ENCODE results near the gene RUNDC3A.

Gene RUNDC3A

DNA sequence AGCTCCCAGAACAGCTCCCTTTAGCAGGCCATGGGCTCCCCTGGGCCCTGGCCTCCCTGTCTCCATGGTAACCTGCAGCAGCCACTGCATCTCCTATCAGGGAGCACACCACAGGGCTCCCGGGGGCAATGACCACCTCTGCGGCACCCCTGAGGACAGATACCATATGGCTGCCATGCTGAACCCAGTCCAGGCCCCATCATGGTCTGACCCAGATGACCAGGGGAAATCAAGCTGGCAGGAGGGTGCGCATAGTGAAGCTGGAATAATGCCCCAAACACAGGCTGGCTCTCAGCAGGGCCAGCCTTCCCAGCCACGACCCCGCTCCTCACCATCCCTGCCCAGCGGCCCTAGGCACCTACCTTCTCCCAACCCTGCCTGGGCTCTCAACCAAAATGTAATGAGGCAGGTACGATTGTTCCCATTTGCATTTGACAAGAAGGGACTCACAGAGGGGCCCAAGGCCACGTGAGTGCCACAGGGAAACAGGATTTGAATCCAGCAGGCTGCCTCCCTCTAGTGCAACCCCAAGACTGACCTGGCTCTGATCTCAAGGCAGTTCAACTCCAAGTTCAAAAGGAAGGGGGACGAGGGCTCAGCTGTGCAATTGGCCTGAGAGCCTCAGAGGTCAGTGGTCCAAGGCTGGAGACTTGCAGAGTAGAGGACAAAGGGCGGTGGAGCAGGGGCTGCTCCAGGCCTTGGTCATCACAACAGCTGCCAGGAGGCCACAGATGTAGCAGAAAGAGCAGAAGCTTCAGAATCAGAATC, 2.4 kb downstream of the RUNDC3A start:
- ATAC-seq: no peak
- Mint-ChIP-seq H3K36me3 (no peaks in the 10 kb centered on the region), H3K4me1 (peaks cover 28% of the 10 kb centered on the region), H3K9me3 (no peaks in the 10 kb centered on the region), H3K27me3 (peaks cover 62% of the 10 kb centered on the region), H3K27ac (no peak overlapping the region), H3K4me3 (no peak overlapping the region)

DNA sequence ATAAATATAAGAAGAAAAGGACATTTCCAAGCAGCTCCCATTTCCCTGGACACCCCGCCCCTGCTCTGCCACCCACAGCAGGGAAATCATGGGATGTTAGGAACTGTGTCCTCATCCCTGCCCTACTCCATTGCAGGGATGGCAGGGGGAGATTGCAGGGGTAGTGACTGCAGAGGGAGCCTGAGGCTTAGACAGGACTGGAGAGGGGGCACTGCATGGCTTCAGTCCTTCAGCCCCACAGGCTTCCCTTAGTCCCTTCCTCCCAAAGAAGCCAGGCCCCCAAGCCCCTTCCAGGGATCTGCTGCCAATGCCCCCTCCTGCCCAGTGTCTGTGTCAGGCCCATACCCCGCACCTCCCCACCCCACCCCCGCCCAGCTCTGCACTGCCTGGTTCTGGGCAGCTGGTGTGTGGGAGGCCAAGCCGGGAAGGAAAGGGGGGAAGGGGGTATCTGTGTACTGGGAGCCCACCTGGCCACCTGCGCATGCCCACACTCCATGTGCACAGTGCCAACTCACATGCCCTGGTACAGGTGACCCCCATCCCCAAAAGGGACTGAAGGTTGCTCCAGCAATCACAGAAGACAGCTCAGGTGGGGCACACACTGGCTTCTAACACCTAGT, 3.3 kb downstream of the RUNDC3A start:
- no peak for ATAC-seq
- H3K27me3 Mint-ChIP-seq: peaks cover 63% of the 10 kb centered on the region

DNA sequence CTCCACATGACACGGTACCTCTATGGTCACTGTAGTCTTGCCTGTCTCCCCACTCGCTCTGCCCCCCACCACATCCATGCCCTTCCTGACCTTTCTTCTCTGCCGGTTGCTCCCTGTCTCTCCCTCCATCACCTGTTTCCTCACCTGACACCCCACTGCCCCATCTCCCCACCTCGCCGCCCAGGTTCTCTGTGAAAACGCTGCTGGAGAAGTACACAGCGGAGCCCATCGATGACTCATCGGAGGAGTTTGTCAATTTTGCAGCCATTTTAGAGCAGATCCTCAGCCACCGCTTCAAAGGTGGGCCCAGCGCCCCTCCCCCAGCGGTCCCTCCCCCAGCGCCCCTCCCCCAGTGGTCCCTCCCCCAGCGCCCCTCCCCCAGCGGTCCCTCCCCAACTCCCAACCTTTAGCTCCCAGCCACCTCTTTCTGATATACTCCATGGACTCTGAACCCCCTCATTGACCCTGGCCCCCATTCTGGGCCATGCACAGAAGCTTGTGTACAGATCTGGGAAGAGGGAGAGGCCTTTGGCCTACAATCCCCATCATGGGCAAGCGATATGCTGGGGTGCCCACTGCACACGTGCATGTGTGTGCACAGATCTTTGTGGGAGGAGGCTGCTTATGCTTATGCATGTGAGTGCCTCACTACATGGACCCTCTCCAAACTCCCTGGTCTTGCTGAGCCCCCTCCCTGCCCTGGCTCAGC, 4.1 kb downstream of the RUNDC3A start:
- Mint-ChIP-seq H3K4me1 (peaks cover 30% of the 10 kb centered on the region), H3K9me3 (no peaks in the 10 kb centered on the region), H3K36me3 (no peaks in the 10 kb centered on the region), H3K27ac (no peak overlapping the region), H3K4me3 (no peak overlapping the region), H3K27me3 (peaks cover 63% of the 10 kb centered on the region)
- no peak for ATAC-seq

More for the DNA sequence above, 3.3 kb downstream of the RUNDC3A start:
- Mint-ChIP-seq H3K27ac (no peak overlapping the region), H3K4me1 (peaks cover 35% of the 10 kb centered on the region), H3K9me3 (no peaks in the 10 kb centered on the region), H3K4me3 (no peak overlapping the region), H3K36me3 (no peaks in the 10 kb centered on the region)

DNA sequence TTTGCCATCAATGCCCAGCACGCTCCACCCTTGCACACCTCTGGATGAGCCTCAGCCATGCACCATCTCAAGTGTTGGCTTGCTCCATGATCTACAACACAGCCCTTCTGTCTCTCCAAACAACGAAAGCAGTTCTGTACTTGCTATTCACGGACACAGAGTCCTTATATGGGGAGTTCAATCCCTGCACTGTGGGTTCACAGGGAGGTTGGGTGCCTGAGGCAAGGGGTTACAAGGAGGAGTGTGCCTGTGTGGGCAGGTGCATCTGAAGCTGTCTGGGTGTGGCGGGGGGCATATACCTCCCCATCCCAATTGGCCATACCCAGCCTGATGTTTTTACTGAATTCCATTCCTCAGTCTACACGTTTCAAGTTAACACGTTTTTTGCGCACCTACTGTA, 5.6 kb downstream of the RUNDC3A start:
- Mint-ChIP-seq H3K4me1 (peaks cover 28% of the 10 kb centered on the region), H3K36me3 (peaks cover 10% of the 10 kb centered on the region), H3K27me3 (peaks cover 72% of the 10 kb centered on the region), H3K9me3 (no peaks in the 10 kb centered on the region), H3K27ac (no peak overlapping the region), H3K4me3 (no peak overlapping the region)
- no peak for ATAC-seq

DNA sequence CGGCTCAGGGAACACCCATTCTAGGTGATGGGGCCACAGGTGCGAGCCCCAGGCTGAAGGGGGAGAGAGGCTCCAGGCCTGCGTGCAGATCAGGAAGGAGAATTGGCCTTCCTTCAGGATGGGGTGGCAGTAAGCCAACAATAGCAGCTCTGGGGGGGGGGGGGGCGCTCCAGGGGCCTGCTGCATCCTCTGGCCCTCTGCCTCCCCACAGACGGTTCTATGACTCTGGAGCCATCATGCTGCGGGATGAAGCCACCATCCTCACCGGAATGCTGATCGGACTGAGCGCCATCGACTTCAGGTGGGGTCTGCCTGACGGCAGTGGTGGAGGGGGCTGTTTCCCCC, 6.1 kb downstream of the RUNDC3A start:
- H3K9me3 Mint-ChIP-seq: no peaks in the 10 kb centered on the region
- H3K27me3 Mint-ChIP-seq: peaks cover 69% of the 10 kb centered on the region
- no peak for ATAC-seq
- H3K4me3 Mint-ChIP-seq: peak overlapping the region; percentile 18
- H3K4me1 Mint-ChIP-seq: peaks cover 23% of the 10 kb centered on the region
- H3K27ac Mint-ChIP-seq: no peak overlapping the region
- peaks cover 14% of the 10 kb centered on the region for H3K36me3 Mint-ChIP-seq

DNA sequence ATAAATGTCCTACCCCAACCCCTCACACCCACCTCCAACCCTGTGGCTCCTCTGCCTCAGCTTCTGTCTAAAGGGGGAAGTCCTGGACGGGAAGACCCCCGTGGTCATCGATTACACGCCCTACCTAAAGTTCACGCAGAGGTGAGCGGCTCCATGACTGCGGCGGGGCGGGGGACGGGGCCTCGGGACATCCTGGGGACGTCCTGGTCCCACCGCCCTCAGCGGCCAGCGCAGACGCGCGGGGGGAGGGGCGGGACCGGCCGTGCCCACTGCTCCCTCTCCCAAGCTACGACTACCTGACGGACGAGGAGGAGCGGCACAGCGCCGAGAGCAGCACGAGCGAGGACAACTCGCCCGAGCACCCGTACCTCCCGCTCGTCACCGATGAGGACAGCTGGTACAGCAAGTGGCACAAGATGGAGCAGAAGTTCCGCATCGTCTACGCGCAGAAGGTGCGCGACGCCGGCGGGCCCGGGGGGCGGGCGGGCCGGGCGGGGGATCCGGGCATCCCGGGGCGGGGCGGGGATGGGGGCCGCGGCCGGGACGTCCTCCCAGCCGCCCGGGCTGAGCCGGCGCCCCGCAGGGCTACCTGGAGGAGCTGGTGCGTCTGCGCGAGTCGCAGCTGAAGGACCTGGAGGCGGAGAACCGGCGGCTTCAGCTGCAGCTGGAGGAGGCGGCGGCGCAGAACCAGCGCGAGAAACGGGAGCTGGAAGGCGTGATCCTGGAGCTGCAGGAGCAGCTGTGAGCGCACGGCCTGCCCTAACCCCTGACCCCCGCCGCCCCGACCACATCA, 6.7 kb downstream of the RUNDC3A start:
- Mint-ChIP-seq H3K27ac (no peak overlapping the region), H3K4me1 (peaks cover 18% of the 10 kb centered on the region), H3K4me3 (peak overlapping the region; percentile 77), H3K9me3 (no peaks in the 10 kb centered on the region), H3K27me3 (peaks cover 64% of the 10 kb centered on the region), H3K36me3 (peaks cover 18% of the 10 kb centered on the region)
- ATAC-seq: peak; percentile 67

DNA sequence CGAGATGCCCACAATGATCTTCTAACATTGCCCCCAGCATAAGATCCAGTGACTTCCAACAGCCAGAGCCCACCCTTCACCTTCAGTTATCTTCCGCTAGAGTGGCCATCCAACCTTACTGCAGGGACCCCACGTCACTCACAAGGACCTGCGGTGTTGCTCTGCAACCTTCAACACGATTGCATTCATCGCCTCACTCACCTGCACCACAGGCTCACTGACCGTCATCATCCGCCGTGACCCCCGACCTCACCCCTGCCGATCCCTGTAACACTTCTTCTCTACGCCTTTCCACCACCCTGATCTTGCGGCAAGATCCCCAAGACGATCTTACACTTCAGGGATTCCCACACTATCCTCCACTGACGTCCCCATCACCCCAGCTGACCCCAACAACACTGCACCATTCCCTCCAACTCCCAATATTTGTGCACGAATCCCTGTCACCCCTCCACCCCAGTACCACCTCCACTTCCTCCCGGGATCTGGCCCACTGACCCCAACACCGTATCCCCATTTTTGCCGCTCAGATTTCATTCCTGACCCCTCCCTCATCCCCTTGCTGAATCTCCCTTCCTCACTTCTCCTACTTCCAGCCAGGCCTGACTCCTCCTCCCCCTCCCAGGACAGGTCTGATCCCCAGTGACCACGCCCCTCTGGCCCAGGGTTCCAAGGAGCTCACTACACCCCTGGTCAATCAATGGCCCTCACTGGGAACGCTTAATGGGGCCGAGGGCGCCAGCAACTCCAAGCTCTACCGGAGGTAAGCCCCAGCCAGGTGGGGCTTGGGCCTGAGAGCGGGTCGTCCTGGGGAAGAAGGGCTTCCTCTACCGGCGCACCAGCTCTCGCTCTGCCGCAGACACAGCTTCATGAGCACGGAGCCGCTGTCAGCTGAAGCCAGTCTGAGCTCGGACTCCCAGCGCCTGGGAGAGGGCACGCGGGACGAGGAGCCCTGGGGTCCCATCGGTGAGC, 7.6 kb downstream of the RUNDC3A start:
- Mint-ChIP-seq H3K27ac (no peak overlapping the region), H3K36me3 (peaks cover 25% of the 10 kb centered on the region), H3K27me3 (peaks cover 63% of the 10 kb centered on the region), H3K4me3 (peak overlapping the region; percentile 77), H3K4me1 (peaks cover 14% of the 10 kb centered on the region), H3K9me3 (no peaks in the 10 kb centered on the region)
- ATAC-seq: no peak

DNA sequence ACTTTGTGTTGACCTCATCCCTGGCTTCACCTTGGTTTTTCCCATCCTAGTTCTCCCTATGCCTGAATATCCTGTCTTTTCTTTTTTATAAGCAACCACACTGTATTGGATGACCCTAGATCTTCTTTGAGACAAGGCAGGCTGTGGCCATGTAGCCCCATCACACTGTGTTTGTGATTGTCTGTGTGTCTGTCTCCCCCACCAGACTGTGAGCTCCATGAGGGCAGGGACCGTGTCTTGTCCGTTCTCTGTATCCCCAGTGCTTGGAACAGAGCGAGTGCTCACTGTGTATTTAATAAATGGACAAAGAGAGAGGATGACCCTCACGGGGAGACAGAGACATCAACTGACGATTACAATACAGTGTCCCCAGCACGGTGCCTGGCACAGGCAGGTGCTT, 9.1 kb downstream of the RUNDC3A start:
- Mint-ChIP-seq H3K27ac (no peak overlapping the region), H3K27me3 (peaks cover 55% of the 10 kb centered on the region), H3K4me3 (no peak overlapping the region), H3K36me3 (peaks cover 40% of the 10 kb centered on the region), H3K9me3 (no peaks in the 10 kb centered on the region), H3K4me1 (peaks cover 29% of the 10 kb centered on the region)
- no peak for ATAC-seq

DNA sequence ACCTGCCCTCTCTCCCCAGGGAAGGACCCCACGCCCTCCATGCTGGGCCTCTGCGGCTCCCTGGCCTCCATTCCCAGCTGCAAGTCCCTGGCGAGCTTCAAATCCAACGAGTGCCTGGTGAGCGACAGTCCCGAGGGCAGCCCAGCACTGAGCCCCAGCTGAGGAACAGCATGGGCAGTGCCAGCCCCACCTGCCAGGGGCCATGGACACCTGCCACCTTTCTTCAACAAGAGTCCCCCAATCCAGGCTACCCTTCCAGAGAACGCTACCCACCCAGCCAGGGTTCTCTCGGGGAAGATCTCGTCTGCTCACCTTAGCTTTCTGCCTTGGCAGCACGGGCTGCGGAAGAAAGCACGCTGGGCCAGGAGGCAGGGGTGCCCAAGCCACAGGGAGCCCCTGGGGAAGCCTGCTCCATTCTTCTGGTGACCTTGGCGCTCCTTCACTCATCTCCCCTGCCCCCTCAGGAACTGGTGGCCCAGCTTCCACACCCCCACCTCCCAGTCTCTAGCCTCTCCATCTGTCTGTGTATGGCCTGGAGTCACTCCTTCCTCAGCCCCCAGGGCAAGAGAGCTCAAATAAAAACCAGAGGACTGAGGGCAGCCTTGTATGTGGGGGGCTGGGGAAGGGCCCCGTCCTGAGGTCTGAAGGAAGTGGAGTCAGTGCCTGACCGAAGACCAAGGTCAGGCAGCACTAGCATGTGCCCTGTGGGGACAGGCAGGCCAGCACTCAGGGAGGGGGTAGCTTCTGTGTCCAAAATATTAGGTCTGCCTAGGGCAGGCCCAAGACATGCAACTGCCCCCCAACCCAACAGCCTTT, 9.9 kb downstream of the RUNDC3A start:
- Mint-ChIP-seq H3K27me3 (peaks cover 47% of the 10 kb centered on the region), H3K4me3 (no peak overlapping the region), H3K4me1 (peaks cover 36% of the 10 kb centered on the region), H3K9me3 (no peaks in the 10 kb centered on the region), H3K27ac (no peak overlapping the region), H3K36me3 (peaks cover 41% of the 10 kb centered on the region)
- no peak for ATAC-seq

DNA sequence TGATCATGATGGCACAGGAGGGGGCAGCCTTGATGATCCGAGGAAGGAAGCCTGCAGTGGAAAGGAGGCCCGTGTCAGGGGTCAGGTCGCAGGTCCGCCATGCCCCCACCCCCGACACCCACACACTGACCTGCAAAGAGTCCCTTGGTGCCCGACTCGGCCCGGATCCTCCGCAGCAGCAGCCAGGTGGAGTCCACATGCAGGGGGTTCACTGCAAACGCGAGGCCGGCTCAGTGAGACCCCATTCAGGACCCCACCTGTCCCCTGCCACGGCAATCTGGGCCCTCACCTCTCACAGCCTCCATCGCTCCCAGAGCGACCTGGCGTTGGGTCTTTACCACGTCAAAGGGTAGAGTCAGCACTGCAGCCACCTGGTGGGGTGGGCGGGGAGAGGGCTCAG, 11.7 kb downstream of the RUNDC3A start:
- no peak for ATAC-seq
- Mint-ChIP-seq H3K27me3 (peaks cover 36% of the 10 kb centered on the region), H3K36me3 (peaks cover 41% of the 10 kb centered on the region), H3K4me1 (peaks cover 49% of the 10 kb centered on the region), H3K9me3 (no peaks in the 10 kb centered on the region), H3K27ac (no peak overlapping the region), H3K4me3 (no peak overlapping the region)

DNA sequence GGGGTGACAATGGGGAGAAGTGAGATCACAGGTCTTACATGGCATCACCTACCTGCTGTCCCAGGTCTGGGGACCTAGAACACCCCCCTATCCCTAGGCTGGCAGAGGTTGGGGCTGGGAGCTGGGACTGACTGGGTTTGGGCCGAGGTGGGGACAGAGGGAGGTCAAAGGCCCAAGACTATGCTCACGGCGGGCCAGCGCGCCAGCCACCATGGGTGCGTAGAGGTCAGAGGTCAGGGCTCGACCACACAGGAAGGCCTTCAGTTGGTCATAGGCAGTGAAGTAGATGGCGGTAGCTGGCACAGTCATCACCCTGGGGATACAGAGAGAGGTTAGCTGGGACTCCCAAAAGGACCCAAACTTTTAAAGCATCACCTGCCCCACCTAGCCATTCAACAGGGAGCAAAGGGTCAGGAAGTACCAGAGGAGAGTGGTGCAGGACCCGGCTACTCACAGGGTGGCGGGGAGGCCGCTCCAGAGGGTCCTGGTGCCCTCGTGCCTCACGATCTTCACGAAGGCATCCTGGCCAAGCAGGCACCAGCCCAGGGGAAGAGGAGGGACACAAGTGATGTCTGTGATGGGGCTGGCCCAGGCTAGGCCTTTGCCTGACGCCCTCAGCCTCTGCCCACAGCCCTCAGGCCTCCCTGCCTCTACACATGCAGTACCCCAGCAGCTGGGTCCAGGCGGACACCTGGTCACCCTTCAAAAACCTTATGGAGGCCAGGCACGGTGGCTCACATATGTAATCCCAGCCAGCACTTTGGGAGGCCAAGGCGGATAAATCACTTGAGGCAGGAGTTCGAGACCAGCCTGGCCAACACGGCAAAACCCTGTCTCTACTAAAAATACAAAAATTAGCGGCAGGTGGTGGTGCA, 13.1 kb downstream of the RUNDC3A start:
- H3K9me3 Mint-ChIP-seq: no peaks in the 10 kb centered on the region
- no peak overlapping the region for H3K4me3 Mint-ChIP-seq
- peaks cover 23% of the 10 kb centered on the region for H3K27me3 Mint-ChIP-seq
- ATAC-seq: no peak
- H3K27ac Mint-ChIP-seq: no peak overlapping the region
- H3K4me1 Mint-ChIP-seq: peaks cover 46% of the 10 kb centered on the region
- H3K36me3 Mint-ChIP-seq: peaks cover 41% of the 10 kb centered on the region

DNA sequence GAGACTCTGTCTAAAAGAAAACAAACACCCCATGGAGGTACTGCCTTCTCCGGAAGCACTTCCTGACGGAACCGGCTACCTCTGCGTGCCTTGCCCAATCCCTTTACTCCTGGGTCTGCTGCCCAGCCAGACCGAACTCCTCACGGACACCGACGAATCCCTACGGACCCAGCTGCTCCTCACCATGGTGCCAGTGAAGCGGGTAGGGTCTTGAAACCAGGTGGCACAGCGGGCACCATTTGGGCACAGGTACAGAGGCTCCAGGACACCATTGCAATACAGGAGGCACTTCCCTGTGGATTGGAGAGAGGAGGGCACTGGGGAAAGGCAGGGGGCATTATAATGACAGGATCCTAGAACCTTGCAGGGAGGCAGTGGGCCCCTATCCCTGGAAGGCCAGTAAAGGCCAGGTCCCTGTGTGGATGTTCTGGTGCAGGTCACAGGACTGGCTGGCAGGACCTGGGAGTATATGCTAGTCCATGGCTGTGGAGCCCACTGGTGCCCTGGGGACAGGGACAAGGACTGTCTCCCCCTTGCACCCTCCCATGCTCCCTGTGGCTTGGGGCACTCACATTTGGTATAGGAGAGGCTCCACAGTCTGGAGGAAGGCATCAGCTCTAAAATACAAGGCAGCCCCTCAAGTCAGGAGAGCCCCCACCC, 14.0 kb downstream of the RUNDC3A start:
- Mint-ChIP-seq H3K27me3 (peaks cover 15% of the 10 kb centered on the region), H3K4me1 (peaks cover 51% of the 10 kb centered on the region), H3K9me3 (no peaks in the 10 kb centered on the region), H3K27ac (no peak overlapping the region), H3K4me3 (no peak overlapping the region), H3K36me3 (peaks cover 41% of the 10 kb centered on the region)
- no peak for ATAC-seq

All from stimulated activated memory B cell treated with anti-CD40 and anti-IgM and Interleukin-4, amounts not matched to agents 10 μg/mL and 1 μg/mL and 100 μg/mL, for 72 hours (primary cell).